HEK293T (cell line): ENCODE data around the gene ZNF749.

Experiments
- CTCF ChIA-PET: fragments of 350-600 bp; formaldehyde crosslinking; extraction: SDS; loops from one replicate; lab custom pipeline; 2021; ENCODE audit warnings: antibody characterized with exemption, inconsistent platforms; lab: Yijun Ruan, JAX
- POLR2A ChIA-PET: fragments of 350-600 bp; formaldehyde crosslinking; extraction: SDS; loops from one replicate; lab custom pipeline; 2020; ENCODE audit warnings: antibody characterized with exemption, inconsistent platforms; lab: Yijun Ruan, JAX
- DNase-seq: peaks from one replicate; pipeline ENCODE4 v3.0.0; 2012; ENCODE audit warnings: mixed read lengths; ENCODE audit errors: extremely low spot score
- ARNT ChIP-seq: fragments of 450-650 bp; IDR thresholded peaks from 2 replicates; pipeline ENCODE4 v1.6.1; 2017; ENCODE audit warnings: mild to moderate bottlenecking
- BHLHE40 ChIP-seq: fragments of 450-650 bp; IDR thresholded peaks from 2 replicates; pipeline ENCODE4 v1.6.1; 2016; ENCODE audit warnings: mild to moderate bottlenecking, moderate library complexity, borderline replicate concordance
- CTBP1 ChIP-seq: fragments of 450-650 bp; IDR thresholded peaks from 2 replicates; pipeline ENCODE4 v1.6.1; 2016; ENCODE audit warnings: borderline replicate concordance
- ELF4 ChIP-seq: fragments of 450-650 bp; IDR thresholded peaks from 2 replicates; pipeline ENCODE4 v1.6.1; 2017; ENCODE audit warnings: antibody characterized with exemption
- FOXA1 ChIP-seq: fragments of 450-650 bp; IDR thresholded peaks from 2 replicates; pipeline ENCODE4 v1.6.1; 2016; ENCODE audit warnings: mild to moderate bottlenecking
- FOXK2 ChIP-seq: fragments of 450-650 bp; IDR thresholded peaks from 2 replicates; pipeline ENCODE4 v1.6.1; 2016; ENCODE audit warnings: mild to moderate bottlenecking
- FOXM1 ChIP-seq: fragments of 450-650 bp; IDR thresholded peaks from 2 replicates; pipeline ENCODE4 v1.6.1; 2017; ENCODE audit warnings: mild to moderate bottlenecking, borderline replicate concordance
- HDGF ChIP-seq: fragments of 450-650 bp; IDR thresholded peaks from 2 replicates; pipeline ENCODE4 v1.6.1; 2017; ENCODE audit warnings: antibody characterized with exemption, borderline replicate concordance
- L3MBTL2 ChIP-seq: fragments of 450-650 bp; conservative IDR thresholded peaks from 2 replicates; pipeline ENCODE4 v1.6.1; 2016; ENCODE audit warnings: mild to moderate bottlenecking
- LEF1 ChIP-seq: fragments of 450-650 bp; IDR thresholded peaks from 2 replicates; pipeline ENCODE4 v1.6.1; 2017; ENCODE audit warnings: mild to moderate bottlenecking, borderline replicate concordance
- NFRKB ChIP-seq: fragments of 450-650 bp; IDR thresholded peaks from 2 replicates; pipeline ENCODE4 v1.6.1; 2016; ENCODE audit warnings: mild to moderate bottlenecking, moderate library complexity
- SP1 ChIP-seq: fragments of 450-650 bp; IDR thresholded peaks from 2 replicates; pipeline ENCODE4 v1.6.1; 2017
- SUZ12 ChIP-seq: fragments of 450-650 bp; IDR thresholded peaks from 2 replicates; pipeline ENCODE4 v1.6.1; 2016; ENCODE audit warnings: mild to moderate bottlenecking
- TARDBP ChIP-seq: fragments of 450-650 bp; IDR thresholded peaks from 2 replicates; pipeline ENCODE4 v1.6.1; 2016
- ZNF384 ChIP-seq: fragments of 450-650 bp; IDR thresholded peaks from 2 replicates; pipeline ENCODE4 v1.6.1; 2016
- TF ChIP-seq, protein P1 (sequence below): fragments of 450-650 bp; IDR thresholded peaks from 2 replicates; pipeline ENCODE4 v1.6.1; 2016

Gene ZNF749

DNA sequence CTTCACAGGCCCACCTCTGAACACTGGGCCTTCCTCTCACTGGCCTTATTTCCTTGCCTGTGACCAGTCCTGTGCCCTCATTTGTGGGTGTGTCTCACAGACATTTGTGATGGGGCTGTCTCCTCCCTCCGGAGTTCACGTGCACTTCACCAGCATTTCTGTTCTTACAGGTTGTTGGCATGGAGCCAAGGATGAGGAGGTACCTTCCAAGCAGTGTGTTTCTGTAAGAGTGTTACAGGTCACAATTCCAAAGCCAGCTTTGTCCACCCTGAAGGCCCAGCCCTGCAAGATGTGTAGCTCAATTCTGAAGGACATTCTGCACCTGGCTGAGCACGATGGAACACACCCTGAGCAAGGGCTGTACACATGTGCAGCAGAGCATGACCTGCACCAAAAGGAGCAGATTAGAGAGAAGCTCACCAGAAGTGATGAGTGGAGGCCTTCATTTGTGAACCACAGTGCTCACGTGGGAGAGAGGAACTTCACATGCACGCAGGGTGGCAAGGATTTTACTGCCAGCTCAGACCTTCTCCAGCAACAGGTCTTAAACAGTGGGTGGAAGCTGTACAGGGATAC is 8.1 kb downstream of the ZNF749 start:
- TF ChIP-seq TARDBP: no peak
- no peak for DNase-seq
- CTCF ChIA-PET: no interaction called here
- POLR2A ChIA-PET: no interaction called here

DNA sequence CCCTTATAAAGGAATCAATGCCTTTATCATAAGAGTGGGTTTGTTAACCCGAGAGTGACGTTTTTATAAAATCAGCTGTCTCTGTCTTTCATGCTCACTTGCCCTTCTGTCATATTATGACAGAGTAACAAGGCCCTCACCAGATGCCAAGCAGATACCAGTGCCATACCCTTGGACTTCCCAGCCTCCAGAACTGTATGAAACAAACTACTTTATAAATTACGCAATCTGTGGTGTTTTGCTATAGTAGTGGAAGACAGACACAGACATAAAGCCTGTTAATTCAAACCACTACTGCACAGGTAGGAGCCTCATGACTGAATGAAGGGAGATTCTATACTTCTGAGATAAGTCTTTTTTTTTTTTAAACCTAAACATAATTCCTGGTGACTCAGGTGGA is 17.2 kb downstream of the ZNF749 start:
- no peak for DNase-seq
- POLR2A ChIA-PET: no interaction called here
- CTCF ChIA-PET: no interaction called here
- TF ChIP-seq HDGF (no peak), SP1 (no peak), LEF1 (no peak), BHLHE40 (no peak), ZNF384 (no peak), TARDBP (no peak), CTBP1 (no peak), NFRKB (no peak), SUZ12 (no peak), FOXM1 (no peak), ARNT (no peak), FOXA1 (no peak), L3MBTL2 (no peak)
- TF ChIP-seq, protein P1, sequence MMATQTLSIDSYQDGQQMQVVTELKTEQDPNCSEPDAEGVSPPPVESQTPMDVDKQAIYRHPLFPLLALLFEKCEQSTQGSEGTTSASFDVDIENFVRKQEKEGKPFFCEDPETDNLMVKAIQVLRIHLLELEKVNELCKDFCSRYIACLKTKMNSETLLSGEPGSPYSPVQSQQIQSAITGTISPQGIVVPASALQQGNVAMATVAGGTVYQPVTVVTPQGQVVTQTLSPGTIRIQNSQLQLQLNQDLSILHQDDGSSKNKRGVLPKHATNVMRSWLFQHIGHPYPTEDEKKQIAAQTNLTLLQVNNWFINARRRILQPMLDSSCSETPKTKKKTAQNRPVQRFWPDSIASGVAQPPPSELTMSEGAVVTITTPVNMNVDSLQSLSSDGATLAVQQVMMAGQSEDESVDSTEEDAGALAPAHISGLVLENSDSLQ: no peak

DNA sequence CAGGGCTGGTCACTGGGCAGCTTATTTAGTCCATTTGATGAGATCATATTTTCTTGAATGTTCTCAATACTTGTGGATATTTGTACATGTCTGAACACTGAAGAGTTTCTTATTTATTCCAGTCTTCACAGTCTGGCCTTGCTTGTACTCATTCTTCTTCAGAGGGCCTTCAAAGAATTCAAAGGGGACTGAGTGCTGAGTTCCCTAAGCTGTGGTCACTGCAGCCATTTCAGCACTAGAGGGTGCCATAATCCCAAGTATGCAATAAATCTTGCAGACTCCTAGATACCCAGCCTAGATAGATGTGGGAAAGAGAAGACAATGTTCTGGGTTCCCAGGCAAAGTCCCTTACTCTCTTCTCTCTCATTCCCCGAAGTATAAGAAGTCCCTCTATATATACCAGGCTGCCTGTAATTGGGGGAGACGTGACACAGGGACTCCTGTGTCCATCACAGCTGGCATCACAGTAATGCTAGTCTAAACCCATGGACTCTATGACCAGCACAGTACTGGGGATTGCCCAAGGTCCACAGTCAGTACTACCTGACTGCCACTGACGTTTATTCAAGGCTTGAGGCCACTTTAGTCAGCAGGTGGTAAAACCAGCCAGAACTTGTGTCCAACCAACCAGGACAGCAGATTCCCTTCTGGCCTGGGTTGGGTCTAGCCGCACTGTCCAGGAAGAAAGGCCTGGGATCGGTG is 30.7 kb downstream of the ZNF749 start:
- TF ChIP-seq, protein P1: no peak
- TF ChIP-seq HDGF (no peak), BHLHE40 (no peak), LEF1 (no peak), NFRKB (no peak), ARNT (no peak), TARDBP (no peak), SP1 (no peak)
- ChIA-PET CTCF (no interaction called here), POLR2A (no interaction called here)
- DNase-seq: peak; percentile 17

DNA sequence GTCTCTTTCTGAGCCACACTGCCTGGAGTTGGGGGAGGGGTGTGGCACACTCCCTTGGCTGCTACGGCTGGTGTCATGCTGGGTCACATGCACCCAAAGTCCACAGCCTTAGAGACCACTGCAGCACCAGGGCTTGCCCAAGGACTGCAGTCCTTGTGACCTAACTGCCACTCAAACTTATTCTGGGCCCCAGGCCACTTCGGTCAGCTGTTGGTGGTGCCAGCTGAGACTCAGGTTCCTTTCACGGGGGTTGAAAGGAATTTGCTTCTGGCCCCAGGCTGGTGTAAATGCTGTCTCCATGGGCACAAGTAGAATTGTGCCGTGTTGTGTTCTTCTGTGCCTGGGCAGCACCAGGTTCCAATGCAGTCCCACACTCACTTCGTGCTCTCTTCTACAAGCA is 31.4 kb downstream of the ZNF749 start:
- CTCF ChIA-PET: no interaction called here
- POLR2A ChIA-PET: no interaction called here
- TF ChIP-seq TARDBP (no peak), ZNF384 (no peak), FOXM1 (no peak), CTBP1 (no peak), L3MBTL2 (no peak), ARNT (no peak), FOXA1 (no peak), FOXK2 (no peak), SP1 (no peak), LEF1 (no peak), BHLHE40 (no peak), ELF4 (no peak), SUZ12 (no peak), NFRKB (no peak), HDGF (no peak)
- TF ChIP-seq, protein P1: no peak
- no peak for DNase-seq

DNA sequence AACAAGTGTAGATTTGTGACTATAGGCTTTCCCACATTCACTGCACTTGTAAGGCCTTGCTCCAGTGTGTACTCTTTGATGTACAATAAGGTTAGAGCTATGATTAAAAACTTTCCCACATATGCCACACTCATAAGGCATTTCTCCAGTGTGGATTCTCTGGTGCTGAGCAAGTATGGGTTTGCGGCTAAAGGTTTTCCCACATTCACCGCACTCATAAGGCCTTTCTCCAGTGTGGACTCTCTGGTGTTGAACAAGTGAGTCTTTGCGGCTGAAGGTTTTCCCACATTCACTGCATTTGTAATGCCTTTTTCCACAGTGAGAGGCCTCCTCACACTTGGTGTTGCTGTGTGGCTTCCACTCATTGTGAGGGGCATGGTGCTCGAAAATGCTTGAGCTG is 38.5 kb downstream of the ZNF749 start:
- no peak for DNase-seq
- POLR2A ChIA-PET: no interaction called here
- TF ChIP-seq BHLHE40: no peak
- no peak for TF ChIP-seq FOXM1
- no peak for TF ChIP-seq ZNF384
- no peak for TF ChIP-seq CTBP1
- CTCF ChIA-PET: no interaction called here

DNA sequence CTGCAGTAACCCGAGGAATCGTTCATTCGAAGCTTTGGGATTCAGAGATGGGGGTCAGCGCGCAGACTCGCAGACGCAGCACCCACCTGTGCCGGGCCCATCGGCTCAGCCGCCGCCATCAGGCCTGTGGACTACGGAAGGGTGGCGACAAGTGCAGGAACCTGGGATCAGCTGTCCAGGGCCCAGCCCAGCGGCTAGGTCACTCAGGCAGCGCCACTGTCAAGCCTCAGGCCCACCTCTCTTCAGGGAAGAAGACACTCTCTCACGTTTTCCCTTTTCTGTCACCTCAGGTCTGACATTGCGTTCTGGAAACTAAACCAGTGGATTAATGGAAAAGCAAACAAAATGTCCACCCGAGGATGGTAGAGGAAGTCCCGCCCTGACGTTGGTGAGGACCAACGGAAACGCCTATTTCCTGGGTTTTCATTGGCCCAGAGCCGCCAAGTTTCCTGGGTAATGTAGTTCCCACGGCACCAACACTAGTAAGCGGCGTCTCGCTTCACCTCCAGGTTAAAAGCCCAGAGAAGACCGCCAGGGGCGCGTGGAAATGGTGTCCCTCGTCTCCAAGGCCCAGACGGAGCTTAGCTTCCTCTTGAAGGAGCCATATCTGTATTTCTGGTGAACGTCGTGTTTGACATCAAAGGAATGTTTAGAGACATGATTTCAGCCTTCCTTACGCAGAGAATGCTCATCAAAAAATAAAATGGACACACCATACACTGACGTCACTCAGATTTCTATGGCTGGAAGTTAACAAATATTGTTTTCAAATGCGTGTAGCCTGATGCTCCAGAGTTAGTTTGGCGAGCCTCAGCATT is 42.3 kb downstream of the ZNF749 start, which contains the start of gene ZNF772:
TSS of gene ZNF772 (minus strand) at position 376 of the 818 bp plus-strand sequence. CDS start at position 119, 257 bp downstream.
- CTCF ChIA-PET: interaction anchor here (0.6 kb wide), 1 partner anchor 20 kb away, joined by 3 read pairs; no protein-coding TSS in a partner anchor
- TF ChIP-seq SP1 (no peak), L3MBTL2 (peak; percentile 55)
- POLR2A ChIA-PET: no interaction called here
- peak; percentile 85 for DNase-seq
